IPS-18a (cell line): ENCODE results near the gene IL32.
"Not testable (repeated sequence)": the region's sequence is repeated elsewhere in the genome, so short reads cannot be mapped to it uniquely, and the experiment has no call there.

Experiments
- H3K27ac ChIP-seq: one replicate; pipeline ENCODE4 v1.5.1; 2013; ENCODE audit warnings: low read length
- H3K27me3 ChIP-seq: one replicate; pipeline ENCODE4 v1.6.1; 2013; ENCODE audit warnings: mild to moderate bottlenecking, low read length; ENCODE audit not compliant: control insufficient read depth, insufficient read depth
- H3K36me3 ChIP-seq: one replicate; pipeline ENCODE4 v1.6.1; 2013; ENCODE audit warnings: low read depth, low read length; ENCODE audit not compliant: control insufficient read depth
- H3K4me1 ChIP-seq: one replicate; pipeline ENCODE4 v1.6.1; 2013; ENCODE audit warnings: low read depth, low read length; ENCODE audit not compliant: control insufficient read depth
- H3K4me3 ChIP-seq: one replicate; pipeline ENCODE4 v1.5.1; 2013; ENCODE audit warnings: low read length
- H3K9ac ChIP-seq: one replicate; pipeline ENCODE4 v1.6.1; 2013; ENCODE audit warnings: mild to moderate bottlenecking, low read length, moderate library complexity
- H3K9me3 ChIP-seq: one replicate; pipeline ENCODE4 v1.6.1; 2013; ENCODE audit warnings: low read depth, low read length; ENCODE audit not compliant: control insufficient read depth

The IL32 gene

GRCh38 chr16:3080024-3080423 is 14.6 kb downstream of the IL32 start:
- Histone ChIP-seq H3K27me3 (no peaks in the 10 kb centered on the region), H3K9me3 (no peaks in the 10 kb centered on the region), H3K4me3 (no peak overlapping the region), H3K36me3 (no peaks in the 10 kb centered on the region), H3K27ac (no peak overlapping the region), H3K4me1 (no peaks in the 10 kb centered on the region), H3K9ac (no peak overlapping the region)

- H3K4me3 ChIP-seq, H3K9ac ChIP-seq, H3K27ac ChIP-seq, H3K27me3 ChIP-seq, H3K4me1 ChIP-seq, H3K9me3 ChIP-seq, H3K36me3 ChIP-seq: not testable (repeated sequence)
These were observed 16.5 kb downstream of the IL32 start for GRCh38 chr16:3081957-3082356.

- H3K36me3 ChIP-seq, H3K27ac ChIP-seq, H3K9ac ChIP-seq, H3K27me3 ChIP-seq, H3K9me3 ChIP-seq, H3K4me1 ChIP-seq, H3K4me3 ChIP-seq: not testable (repeated sequence)
These were observed 18.0 kb downstream of the IL32 start for GRCh38 chr16:3083408-3083807.

- Histone ChIP-seq H3K9ac (no peak overlapping the region), H3K27me3 (no peaks in the 10 kb centered on the region), H3K9me3 (no peaks in the 10 kb centered on the region), H3K27ac (no peak overlapping the region), H3K36me3 (peaks cover 18% of the 10 kb centered on the region), H3K4me1 (no peaks in the 10 kb centered on the region), H3K4me3 (no peak overlapping the region)
These were observed 19.1 kb downstream of the IL32 start for GRCh38 chr16:3084491-3084890.

- Histone ChIP-seq H3K27ac (no peak overlapping the region), H3K4me3 (no peak overlapping the region), H3K36me3 (peaks cover 24% of the 10 kb centered on the region), H3K9ac (no peak overlapping the region), H3K9me3 (no peaks in the 10 kb centered on the region), H3K27me3 (no peaks in the 10 kb centered on the region), H3K4me1 (no peaks in the 10 kb centered on the region)
These were observed 19.7 kb downstream of the IL32 start for GRCh38 chr16:3084969-3085670.

GRCh38 chr16:3085868-3086595 is 20.6 kb downstream of the IL32 start:
- Histone ChIP-seq H3K9ac (no peak overlapping the region), H3K4me3 (no peak overlapping the region), H3K4me1 (no peaks in the 10 kb centered on the region), H3K9me3 (no peaks in the 10 kb centered on the region), H3K36me3 (peaks cover 33% of the 10 kb centered on the region), H3K27me3 (no peaks in the 10 kb centered on the region), H3K27ac (no peak overlapping the region)

- H3K27ac ChIP-seq = no peak overlapping the region
These were observed 21.3 kb downstream of the IL32 start for GRCh38 chr16:3086596-3087242.

GRCh38 chr16:3087243-3088235 is 22.1 kb downstream of the IL32 start:
- Histone ChIP-seq H3K36me3 (peaks cover 48% of the 10 kb centered on the region), H3K9ac (no peak overlapping the region), H3K4me1 (no peaks in the 10 kb centered on the region), H3K27me3 (no peaks in the 10 kb centered on the region), H3K4me3 (no peak overlapping the region), H3K27ac (no peak overlapping the region), H3K9me3 (no peaks in the 10 kb centered on the region)

More at GRCh38 chr16:3086596-3087242, 21.3 kb downstream of the IL32 start:
- no peak overlapping the region for H3K4me3 ChIP-seq
- H3K36me3 ChIP-seq = peaks cover 40% of the 10 kb centered on the region
- no peaks in the 10 kb centered on the region for H3K27me3 ChIP-seq
- no peaks in the 10 kb centered on the region for H3K9me3 ChIP-seq
- no peak overlapping the region for H3K9ac ChIP-seq
- no peaks in the 10 kb centered on the region for H3K4me1 ChIP-seq

- peaks cover 53% of the 10 kb centered on the region for H3K36me3 ChIP-seq
- no peaks in the 10 kb centered on the region for H3K27me3 ChIP-seq
- no peak overlapping the region for H3K4me3 ChIP-seq
- no peaks in the 10 kb centered on the region for H3K4me1 ChIP-seq
- no peaks in the 10 kb centered on the region for H3K9me3 ChIP-seq
- H3K27ac ChIP-seq = no peak overlapping the region
- no peak overlapping the region for H3K9ac ChIP-seq
These were observed 23.0 kb downstream of the IL32 start for GRCh38 chr16:3088450-3088849.

GRCh38 chr16:3088925-3089716 is 23.7 kb downstream of the IL32 start:
- H3K4me1 ChIP-seq = no peaks in the 10 kb centered on the region
- H3K27me3 ChIP-seq = no peaks in the 10 kb centered on the region
- no peak overlapping the region for H3K9ac ChIP-seq
- H3K27ac ChIP-seq = no peak overlapping the region
- H3K4me3 ChIP-seq = no peak overlapping the region
- H3K9me3 ChIP-seq = no peaks in the 10 kb centered on the region
- H3K36me3 ChIP-seq = peaks cover 53% of the 10 kb centered on the region
